ENCODE data around the gene PPP1R13L. TPM values are rescaled to one million over a fixed set of nuclear protein-coding genes. Genes with fewer than 3 reads are reported as not detected.

Gene PPP1R13L, protein sequence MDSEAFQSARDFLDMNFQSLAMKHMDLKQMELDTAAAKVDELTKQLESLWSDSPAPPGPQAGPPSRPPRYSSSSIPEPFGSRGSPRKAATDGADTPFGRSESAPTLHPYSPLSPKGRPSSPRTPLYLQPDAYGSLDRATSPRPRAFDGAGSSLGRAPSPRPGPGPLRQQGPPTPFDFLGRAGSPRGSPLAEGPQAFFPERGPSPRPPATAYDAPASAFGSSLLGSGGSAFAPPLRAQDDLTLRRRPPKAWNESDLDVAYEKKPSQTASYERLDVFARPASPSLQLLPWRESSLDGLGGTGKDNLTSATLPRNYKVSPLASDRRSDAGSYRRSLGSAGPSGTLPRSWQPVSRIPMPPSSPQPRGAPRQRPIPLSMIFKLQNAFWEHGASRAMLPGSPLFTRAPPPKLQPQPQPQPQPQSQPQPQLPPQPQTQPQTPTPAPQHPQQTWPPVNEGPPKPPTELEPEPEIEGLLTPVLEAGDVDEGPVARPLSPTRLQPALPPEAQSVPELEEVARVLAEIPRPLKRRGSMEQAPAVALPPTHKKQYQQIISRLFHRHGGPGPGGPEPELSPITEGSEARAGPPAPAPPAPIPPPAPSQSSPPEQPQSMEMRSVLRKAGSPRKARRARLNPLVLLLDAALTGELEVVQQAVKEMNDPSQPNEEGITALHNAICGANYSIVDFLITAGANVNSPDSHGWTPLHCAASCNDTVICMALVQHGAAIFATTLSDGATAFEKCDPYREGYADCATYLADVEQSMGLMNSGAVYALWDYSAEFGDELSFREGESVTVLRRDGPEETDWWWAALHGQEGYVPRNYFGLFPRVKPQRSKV
- total RNA-seq (2014; rRNA removed; shearing (Covaris generic)), result 47.8 and 48.0 TPM in 2 replicates

DNA sequence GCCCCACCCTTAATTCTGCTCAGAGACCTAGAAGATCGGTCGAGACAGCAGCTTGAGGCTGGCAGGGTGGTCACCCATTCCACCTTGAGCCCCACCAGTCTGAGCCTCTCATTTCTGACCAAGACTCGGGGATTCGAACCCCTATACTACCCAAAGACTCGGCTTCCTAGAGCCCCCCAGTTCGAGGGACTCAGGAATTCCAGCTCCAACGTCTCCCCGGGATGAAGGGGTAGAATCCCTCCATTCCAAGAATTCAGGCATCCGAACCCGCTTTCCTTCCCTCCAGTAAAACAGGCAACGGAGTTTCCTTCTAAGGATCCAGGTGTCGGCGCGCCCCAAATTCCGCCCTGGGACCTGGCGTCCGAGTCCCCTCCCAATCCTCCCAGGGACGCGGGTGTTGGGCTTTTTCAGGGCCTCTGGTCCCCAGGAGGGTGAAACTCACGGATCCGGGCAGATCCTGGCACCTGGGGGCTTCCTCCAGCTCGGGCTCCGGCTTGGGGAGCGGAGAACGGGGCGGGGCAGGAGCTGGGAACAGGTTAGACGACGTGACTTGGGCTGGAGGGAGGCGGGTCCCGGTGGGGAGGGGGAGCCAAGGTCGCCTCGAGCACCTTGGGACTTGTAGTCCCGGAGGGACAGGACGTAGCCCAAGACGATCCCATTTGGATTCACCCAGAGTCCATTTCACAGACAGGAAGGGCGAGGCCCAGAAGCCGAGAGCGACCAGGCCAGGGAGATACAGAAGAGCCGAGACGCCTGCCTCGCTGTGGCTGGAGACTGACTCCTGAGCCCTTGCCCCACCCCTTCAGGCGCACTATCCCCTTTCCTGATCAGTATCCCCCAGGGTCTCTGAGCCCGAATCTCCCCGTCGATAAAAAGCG, at the start of gene PPP1R13L:
Gene PPP1R13L (minus strand): TSS at position 513 of the 878 bp plus-strand sequence. CDS start 6,751 bp downstream, outside the sequence.
- DNase-seq (ENCODE audit: low spot score), result peak; percentile 99

DNA sequence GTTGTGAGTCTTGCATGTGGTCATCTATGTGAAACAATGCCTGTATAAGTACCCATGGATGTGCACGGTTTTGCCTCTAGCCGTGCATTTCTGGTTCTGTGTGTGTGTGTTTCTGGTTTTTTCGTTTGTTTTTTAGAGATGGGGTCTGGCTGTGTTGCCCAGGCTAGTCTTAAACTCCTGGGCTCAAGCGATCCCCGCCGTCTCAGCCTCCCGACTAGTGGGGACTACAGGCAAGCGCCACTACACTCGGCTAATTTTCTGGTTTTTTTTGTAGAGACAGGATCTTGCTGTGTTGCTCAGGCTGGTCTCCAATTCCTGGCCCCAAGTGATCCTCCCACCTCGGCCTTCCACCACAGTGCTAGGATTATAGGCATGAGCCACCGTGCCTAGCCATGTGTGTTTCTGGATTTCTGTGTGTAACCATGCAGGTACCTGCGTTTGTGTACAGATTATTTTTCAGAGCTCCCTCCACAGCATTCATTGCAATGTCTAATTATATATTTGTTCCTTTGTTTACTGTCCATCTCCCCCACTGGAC, 47.0 kb upstream of the PPP1R13L start:
- DNase-seq (ENCODE audit: low spot score), result no peak

DNA sequence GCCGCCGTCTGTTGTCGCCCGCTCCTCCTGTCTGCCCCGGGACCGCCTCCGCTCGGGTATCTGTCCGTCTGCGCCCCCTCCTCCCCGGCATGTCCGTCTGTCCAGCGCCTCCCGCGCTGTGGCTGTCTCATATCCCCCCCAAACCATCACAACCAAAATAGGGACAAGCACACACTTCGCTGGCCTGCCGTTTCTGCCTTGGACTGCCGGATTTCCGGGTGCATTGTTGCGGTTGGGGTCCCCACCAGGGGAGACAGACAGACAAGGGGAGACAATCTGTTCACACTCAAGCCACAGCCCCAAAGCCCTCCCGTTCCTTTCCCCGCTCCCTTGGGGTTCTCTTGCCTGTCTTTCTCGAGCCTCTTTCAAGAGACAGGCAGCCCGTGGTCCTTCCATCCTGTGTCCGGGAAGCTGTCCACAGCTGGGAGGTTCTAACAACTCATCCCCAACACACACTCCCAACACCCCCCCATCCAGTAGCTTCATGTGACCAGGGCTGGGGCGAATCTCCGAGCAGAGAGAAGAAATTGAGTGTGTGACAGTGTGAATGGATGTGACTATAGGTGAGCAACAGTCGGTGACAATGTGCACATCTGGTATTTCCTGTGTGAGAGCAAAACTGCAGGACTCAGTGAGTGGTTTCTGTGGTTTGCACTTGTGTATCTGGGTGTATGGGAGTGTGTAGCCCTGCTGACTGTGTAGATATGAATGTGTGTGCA, 46.4 kb upstream of the PPP1R13L start:
- DNase-seq (ENCODE audit: low spot score), result peak; percentile 80

DNA sequence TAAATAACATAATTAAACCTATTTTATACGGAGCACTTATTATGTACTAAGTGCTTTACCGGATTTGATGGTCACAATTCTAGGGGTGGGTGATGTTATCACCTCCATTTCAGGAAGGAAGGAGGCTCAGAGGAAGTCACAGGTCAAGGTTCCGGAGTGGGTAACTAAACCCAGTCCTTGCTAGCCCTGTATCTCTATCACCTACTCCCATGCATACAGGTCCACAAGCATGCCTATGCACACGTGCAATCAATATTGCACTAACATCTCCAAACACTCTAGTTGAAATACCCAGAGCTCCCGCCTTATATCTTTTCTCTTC, 45.1 kb upstream of the PPP1R13L start:
- DNase-seq (ENCODE audit: low spot score), result no peak

DNA sequence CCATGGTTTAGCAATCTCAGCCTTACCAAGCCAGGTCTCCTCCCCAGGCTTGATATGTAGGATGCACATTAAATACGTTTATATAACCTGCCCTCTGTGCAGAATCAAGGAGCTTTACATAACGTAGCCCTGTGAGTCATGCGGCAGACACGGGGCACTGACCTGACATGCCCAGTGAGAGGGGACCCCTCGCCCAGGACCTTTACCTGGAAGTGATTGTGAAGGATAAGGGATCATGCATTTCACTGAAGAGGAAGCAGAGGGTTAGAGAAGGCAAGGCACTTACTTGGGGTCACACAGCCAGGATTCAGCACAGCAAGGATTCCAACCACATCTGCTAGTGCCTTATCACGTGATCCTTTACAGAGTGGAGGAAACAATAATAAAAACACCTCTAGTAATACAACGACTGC, 44.0 kb upstream of the PPP1R13L start:
- peak; percentile 96 for DNase-seq (ENCODE audit: low spot score)

DNA sequence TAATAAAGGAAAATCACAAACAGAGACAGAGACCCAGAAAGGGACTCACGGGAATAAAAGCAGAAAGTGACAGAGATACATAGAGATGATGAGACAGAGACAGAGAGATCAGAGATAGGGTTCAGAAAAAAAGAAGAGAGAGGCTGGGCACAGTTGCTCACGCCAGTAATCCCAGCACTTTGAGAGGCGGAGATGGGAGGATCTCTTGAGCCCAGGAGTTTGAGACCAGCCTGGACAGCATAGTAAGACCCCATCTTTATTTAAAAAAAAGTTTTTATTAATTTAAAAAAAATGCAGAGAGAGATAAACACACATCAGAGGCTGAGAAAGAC, 43.5 kb upstream of the PPP1R13L start:
- DNase-seq (ENCODE audit: low spot score), result no peak

DNA sequence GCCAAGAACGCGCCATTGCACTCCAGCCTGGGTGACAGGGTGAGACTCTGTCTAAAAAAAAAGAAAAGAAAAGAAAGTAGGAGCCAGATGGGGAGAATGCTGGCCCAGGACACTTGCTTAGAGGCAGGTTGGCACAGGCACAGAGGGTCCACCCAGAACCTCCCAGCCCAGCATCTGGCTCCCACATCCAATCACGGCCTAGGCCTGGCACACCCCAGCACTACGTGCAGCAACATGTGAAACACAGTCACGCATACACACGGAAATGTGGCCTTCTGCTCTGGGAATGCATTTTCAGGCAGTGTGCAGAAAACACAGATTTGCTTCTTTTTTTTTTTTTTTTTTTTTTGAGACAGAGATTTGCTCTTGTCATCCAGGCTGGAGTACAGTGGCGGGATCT, 42.1 kb upstream of the PPP1R13L start:
- DNase-seq (ENCODE audit: low spot score), result no peak

DNA sequence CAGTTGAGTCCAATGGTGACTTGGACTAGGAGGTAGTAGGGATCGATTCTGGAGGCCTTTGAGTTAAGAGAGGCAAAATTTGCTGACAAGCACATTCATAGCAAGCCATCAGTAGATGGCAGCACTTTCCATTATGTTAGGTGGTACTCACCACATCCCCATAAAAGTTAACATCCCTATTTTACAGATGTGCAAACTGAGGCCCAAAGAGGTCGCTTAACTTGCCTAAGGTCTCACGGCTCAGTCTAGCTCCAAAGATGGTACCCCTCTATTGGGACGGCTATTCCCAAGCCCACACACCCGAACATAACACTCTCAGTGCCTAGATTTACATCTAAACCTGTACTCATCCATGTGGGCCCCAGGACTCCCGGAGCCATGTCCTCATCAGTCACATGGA, 41.4 kb upstream of the PPP1R13L start:
- peak; percentile 74 for DNase-seq (ENCODE audit: low spot score)

DNA sequence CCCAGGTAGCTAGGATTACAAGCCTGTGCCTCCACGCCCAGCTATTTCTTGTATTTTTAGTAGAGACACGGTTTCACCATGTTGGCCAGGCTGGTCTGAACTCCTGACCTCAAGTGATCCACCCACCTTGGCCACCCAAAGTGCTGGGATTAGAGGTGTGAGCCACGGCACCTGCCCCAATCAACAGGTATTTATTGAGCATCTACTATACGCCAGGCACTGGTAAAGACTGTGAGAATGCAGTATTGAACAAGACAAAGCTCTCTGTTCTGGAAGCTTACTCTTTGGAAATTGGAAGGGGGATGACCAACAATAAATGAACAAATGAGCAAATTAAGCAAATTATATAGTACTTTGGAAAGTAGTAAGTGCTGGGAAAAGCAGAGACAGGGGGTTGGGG, 40.3 kb upstream of the PPP1R13L start:
- DNase-seq (ENCODE audit: low spot score), result no peak

DNA sequence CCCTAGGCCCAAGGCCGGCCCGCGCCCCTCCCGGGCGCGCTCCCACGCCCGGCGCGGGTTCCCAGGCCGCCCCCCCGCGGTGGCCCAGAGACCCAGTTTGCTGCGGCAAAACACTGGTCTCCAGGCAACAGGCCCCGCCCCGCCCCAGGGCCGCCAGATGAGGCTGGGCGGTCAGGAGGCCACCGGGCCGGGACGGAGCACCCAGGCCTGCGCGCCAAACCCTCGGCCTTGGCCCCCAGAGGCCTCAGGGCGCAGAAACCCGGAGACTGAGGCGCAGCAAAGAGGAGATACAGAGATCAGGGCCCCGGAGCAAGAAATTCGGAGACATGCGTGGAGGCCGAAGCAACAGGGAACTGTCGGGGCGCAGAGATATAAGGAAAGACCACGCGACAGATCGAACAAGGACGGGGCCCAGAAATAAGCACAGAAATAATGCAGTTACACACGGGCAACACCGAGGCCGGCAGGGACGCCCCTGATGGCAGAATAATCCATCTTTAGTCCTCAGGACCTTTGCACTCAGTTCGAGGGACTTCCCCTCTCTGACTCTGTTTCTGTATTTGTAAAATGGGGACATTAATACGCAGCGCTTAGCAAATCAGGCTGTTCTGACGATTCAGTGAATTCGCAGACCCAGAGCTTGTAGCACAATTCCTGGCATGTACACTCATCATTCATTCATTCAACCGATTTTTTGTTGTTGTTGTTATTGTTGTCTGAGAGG, 39.6 kb upstream of the PPP1R13L start:
- peak; percentile 99 for DNase-seq (ENCODE audit: low spot score)

DNA sequence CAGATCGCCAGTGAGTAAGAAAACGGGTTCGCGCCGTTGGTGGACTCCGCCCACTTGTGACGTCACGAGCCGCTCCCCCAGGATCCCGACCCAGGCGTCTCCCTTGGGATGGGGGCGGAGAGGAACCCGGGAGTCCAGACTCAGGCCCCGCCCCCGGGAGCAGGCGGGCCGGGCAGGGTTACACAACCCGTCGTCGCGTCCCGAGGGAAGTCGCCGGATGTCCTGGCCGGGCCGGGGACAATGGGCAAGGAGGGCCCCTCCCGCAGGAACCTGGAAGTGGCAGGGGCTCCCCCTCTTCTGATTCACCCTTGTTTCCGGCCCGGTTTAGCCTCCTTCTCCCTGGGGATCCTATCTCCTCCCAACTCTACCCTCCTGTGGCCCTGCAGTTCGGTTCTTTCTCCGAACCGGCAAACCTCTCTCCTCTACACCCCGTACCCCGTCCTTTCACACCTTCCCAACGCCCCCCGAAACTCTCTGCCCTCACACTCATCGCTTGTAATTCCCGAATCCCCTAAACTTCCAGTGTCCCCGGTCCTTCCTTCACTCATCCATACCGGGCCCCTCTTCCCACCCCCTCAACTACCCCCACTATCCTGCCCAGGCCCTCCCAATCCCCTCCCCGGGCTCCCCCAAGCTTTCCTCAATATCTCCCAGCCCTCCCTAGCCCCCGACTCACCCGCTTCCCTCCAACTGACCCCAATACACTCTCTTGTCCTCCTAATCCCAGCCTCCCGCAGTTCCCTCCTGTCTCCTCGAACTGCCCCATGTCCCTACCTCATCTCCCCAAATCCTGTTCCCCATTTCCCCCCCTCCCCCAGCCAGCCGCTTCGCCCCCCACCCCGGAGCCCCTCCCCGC, 38.8 kb upstream of the PPP1R13L start:
- DNase-seq (ENCODE audit: low spot score), result peak; percentile 100

DNA sequence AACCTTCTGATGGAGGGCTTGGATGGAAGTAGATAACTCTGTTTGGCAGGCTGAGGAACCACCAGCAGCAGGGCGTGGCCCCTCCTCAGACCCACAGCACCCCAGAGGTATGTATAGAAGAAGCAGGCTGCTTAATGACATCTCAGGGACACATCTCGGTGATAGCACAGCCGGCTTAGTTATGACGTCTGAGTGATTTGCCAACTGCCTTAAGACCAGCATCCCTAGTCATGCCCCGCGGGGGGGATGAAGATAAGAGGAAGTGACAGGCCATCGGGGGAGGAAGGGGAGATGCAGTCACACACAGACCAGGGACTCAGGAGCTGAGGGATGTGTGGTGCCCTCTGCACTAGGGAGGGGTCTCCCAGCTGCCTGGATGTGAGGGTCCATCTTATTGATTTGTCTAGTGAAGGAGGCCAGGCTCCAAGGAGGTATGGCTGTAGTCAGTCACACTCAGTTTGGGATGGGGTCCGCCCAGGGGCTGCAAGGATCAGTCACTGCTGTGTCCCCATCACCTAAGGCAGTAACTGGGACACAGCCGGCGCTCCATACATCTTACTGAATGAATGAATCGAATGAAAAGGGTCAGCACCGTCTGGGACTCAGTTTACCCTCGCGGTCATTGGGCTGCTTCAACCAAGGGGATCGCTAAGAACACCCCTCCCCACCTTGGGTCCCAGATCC, 38.1 kb upstream of the PPP1R13L start:
- DNase-seq (ENCODE audit: low spot score), result peak; percentile 67

DNA sequence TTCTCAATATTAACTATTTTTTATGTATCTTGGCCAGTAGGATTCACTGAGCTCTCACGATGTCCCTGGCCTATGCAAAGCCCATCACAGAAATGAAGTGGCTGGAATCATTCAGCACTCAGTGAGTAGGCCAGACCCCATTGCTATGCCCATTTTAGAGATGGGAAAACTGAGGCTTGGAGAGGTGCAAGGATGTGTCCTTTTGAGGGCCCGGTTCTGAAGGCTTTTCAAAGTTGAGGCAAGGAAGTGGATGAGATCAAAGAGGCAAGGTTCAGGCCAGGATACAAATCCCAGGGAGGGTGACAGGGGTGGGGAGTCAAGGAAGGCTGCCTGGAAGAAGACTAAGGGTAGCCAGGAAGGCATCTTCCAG, 37.5 kb upstream of the PPP1R13L start:
- DNase-seq (ENCODE audit: low spot score), result no peak

DNA sequence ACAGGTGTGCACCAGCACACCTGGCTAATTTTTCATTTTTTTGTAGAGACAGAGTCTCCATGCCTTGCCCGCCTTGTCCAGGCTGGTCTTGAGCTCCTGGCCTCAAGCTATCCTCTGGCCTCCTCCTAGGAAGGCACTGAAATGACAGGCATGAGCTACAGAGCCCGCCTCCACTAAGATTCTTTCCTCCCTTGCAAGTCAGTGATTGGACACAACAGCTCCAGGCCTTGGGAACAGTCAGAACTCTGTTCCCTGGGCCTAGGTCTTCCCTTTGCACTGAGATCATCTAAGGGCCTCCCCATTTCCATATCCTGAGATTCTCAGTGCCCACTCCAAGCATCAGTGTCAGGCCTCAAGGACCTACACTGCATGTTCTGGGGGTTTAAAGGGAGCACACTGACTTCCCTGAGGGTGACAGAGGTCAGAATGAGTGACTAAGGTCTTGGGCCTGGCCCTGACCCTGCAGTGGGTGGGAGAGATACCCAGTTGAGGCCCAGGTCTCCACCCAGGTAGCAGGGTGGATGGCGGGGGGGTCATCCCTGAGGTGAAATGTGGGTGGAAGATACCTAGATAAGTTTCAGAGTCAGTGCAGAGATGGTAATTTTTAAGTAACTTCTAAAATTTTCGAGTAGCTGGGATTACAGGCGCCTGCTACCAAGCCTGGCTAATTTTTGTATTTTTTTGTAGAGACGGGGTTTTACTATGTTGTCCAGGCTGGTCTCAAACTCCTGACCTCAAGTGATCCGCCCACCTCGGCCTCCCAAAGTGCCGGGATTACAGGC, 36.2 kb upstream of the PPP1R13L start:
- peak; percentile 61 for DNase-seq (ENCODE audit: low spot score)

DNA sequence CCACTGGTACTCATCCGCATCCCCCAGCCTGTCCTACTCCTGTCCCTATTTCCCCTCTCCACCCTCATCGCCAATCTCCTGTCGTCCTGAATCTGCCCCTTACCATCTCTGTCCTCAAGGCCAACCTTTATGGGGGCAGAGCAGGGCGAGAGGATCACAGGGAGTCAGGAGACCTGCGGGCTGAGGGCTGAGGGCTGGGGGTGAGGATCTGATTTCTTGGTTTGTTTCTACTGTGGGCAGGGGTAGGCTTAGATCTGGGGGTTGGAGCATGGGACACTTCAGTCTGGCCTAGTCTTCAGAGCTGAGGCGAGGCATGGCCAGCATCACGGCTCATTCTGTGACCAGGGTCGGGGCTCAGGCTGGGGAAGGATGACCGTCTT, 35.4 kb upstream of the PPP1R13L start:
- no peak for DNase-seq (ENCODE audit: low spot score)

DNA sequence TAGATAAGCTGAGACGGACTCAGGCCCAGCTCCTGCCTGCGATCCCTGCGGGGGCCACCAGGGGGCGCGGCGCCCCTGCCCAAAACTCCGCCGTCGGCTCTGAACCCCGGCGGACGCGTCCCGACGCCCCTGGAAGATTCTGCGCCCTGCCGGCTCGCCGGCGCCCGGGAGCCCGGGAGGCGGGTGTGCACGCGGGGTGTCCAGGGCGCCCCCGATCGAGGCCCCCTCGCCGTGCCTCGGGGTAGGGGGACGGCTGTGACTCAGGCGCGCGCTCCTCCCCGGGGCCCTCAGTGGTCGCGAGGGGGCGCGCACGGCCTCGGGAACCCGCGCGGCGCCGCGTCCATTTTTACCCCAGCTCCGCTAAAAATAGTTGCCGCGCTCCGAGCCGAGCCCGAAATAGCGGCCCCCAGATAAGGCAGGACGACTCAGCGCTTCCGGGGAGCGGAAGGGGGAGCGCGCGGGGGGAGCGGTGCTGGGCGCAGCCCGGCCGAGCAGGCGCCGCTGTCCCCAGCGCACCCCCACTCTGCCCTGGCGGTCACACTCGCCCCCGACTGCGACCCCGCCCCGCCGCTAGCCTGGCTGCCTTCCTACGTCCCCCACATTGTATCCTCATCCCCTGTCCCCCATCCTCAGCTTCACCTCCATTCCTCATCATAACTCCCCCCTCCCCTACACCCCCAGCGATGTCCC, 34.8 kb upstream of the PPP1R13L start:
- DNase-seq (ENCODE audit: low spot score), result peak; percentile 96

DNA sequence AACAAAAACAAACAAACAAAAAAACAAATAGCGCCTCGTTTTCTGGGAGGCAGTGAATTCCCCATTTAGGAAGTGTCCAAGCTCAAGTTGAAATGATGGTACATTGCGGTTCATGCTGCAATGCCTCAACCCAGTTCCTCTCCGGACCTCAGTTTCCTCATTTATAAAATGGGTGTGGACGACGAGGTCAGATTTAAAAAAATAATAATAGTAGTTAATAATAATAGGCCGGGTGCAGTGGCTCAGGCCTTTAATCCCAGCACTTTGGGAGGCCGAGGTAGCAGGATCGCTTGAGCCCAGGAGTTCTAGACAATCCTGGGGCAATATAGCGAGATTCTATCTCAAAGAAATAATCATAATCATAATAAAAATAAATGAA, 34.3 kb upstream of the PPP1R13L start:
- DNase-seq (ENCODE audit: low spot score), result no peak

DNA sequence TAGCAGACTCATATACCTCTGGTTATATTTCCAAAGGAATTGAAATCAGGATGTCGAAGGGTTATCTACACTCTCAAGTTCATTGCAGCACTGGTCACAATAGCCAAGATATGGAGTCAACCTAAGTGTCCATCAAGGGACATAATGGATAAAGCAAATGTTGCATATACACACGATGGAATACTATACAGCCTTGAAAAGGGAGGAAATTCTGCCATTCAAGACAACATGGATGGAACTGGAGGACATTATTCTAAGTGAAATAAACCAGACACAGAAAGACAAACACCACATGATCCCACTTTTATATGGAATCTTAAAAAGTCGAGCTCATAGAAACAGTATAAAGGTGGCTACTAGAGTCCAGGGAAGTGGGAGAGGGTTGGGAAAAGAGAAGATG, 32.5 kb upstream of the PPP1R13L start:
- DNase-seq (ENCODE audit: low spot score), result no peak

All from HT-29 (cell line).